NOMO-1 treated with DMSO at 0.1 percent for 48 hours (cell line): ENCODE data around the gene SLC25A34.

ENCODE experiments used
- DNase-seq: peaks from one replicate; lab custom pipeline; 2025; ENCODE audit not compliant: unreplicated experiment; lab: John Stamatoyannopoulos, UW

SLC25A34 gene

GRCh38 chr1:15732686-15733081 is 3.4 kb upstream of the SLC25A34 start:
- DNase-seq: no peak

- DNase-seq: no peak
These were observed 2.8 kb upstream of the SLC25A34 start for GRCh38 chr1:15733218-15733725.

- no peak for DNase-seq
These were observed 2.3 kb upstream of the SLC25A34 start for GRCh38 chr1:15733726-15734226.

DNA sequence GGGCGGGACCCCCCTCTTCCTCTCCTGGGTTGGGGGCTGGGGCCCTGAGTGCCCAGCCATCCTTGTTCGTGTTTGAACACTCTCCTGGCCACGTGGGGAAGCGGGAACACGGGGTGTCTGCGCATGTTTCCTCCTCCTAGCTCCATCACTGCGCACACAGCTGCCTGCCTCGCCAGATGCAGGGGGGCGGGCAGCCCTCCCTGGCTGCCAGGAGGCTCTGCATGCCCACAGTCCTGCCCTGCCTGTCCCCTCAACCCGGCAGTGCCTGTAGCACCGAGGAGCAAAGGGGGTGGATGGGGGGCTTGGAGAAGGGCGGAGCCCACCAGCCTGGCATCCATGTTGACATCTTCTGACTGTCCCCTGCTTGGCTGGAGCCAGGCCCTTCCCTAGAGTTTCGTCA is 1.8 kb upstream of the SLC25A34 start:
- no peak for DNase-seq

- DNase-seq: no peak
These were observed 1.2 kb upstream of the SLC25A34 start for GRCh38 chr1:15734901-15735300.

GRCh38 chr1:15735304-15736037 is 587 bp upstream of the SLC25A34 start:
- DNase-seq: no peak

DNA sequence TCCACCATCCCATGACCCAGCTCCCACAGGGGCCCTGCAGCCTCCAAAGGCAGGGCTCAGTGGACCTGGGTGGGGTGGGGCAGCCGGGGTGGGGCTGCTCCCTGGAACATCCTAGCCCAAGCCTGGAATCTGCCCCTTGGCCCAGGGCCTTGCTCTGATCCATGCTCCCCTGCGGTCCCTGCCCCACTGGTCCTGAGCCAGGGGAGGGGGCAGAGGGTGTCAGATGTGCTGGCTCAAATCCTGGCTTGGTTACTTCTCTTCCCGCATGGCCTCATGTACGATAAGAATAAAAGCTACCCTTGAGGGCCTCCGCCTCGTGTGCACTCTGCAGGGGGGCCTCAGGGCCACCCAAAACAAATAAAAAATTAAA is 819 bp downstream of the SLC25A34 start:
- no peak for DNase-seq

DNA sequence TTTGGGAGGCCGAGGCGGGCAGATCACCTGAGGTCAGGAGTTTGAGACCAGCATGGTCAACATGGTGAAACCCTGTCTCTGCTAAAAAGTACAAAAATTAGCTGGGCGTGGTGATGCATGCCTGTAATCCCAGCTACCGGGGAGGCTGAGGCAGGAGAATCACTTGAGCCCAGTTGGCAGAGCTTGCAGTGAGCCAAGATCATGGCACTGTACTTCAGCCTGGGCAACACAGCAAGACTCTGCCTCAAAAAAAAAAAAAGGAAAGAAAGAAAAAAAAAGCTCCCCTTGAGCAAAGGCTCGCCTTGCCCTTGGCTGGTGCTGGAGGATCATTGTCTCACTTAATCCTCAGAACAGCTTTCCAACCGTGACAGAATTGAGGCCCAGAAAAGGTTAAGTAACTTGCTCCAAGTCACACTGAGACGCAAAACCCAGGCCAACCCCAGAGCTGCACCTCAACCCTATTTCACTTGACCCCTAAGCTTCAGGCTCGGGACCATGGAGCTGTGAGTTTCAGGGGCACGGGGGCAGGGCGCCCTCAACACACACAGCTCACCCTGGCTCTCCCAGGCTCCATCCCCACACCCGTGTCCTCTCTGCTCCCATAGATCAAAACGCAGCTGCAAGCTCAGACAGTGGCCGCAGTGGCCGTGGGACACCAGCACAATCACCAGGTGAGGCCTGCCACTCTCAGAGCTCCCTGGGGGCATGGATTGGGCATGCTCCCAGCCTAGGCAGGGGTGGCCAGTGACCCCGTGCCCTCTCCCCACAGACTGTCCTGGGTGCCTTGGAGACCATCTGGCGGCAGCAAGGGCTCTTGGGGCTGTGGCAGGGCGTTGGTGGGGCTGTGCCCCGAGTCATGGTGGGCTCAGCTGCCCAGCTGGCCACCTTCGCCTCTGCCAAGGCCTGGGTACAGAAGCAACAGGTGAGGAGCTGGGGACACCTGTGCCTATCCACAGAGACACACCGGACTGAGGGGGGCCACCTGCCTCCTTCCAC is 1.6 kb downstream of the SLC25A34 start:
- DNase-seq: no peak

- no peak for DNase-seq
These were observed 2.5 kb downstream of the SLC25A34 start for GRCh38 chr1:15738416-15739113.

GRCh38 chr1:15739259-15739658 is 3.2 kb downstream of the SLC25A34 start:
- DNase-seq: no peak

GRCh38 chr1:15739745-15740144 is 3.7 kb downstream of the SLC25A34 start:
- no peak for DNase-seq

- peak; percentile 54 for DNase-seq
These were observed 5.1 kb downstream of the SLC25A34 start for GRCh38 chr1:15740924-15741850.

- DNase-seq: no peak
These were observed 6.3 kb downstream of the SLC25A34 start, which contains the start of gene TMEM82 for GRCh38 chr1:15742339-15742801. Gene TMEM82 (plus strand): TSS chr1:15742499. CDS start chr1:15742560, 61 bp downstream.

GRCh38 chr1:15744122-15744679 is 8.1 kb downstream of the SLC25A34 start:
- DNase-seq: no peak

GRCh38 chr1:15747378-15747777 is 11.3 kb downstream of the SLC25A34 start:
- DNase-seq: no peak

DNA sequence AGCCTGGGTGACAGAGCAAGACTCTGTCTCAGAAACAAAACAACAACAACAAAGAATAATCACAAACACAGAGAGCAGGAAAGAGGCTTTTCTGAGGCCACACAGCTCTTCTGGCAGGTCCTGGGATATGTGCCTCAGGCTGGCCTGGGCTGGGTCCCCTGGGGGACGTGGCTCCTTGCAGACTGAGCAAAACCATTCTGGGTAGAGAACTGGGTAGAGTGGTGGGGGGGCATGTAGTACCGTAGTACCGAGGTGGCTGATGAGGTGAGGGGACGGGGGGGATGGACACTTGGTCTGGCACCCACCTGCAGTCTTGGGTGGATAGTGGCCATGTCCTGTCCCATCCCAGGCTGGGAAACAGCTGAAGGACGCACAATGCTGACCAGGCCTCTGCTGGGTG is 12.2 kb downstream of the SLC25A34 start:
- no peak for DNase-seq

- DNase-seq: no peak
These were observed 12.8 kb downstream of the SLC25A34 start for GRCh38 chr1:15748690-15749398.

GRCh38 chr1:15749399-15750291 is 13.6 kb downstream of the SLC25A34 start:
- no peak for DNase-seq
